RWPE2 (cell line): ENCODE data around the gene COL4A3.

ENCODE experiments used
- ATAC-seq: fragments of 200-7000 bp; cut with Tn5 transposase; 3 replicates; pipeline ENCODE4 v1.9.1; 2021; ENCODE audit warnings: low read depth
- DNase-seq: peaks from one replicate; pipeline ENCODE4 v3.0.0-alpha.2; 2020; ENCODE audit warnings: low spot score
- H3K27ac ChIP-seq: fragments of 450-650 bp; 2 replicates; pipeline ENCODE4 v1.5.1; 2017; ENCODE audit warnings: mild to moderate bottlenecking; ENCODE audit not compliant: poor library complexity, severe bottlenecking
- H3K27me3 ChIP-seq: fragments of 250-450 bp; sonication (Bioruptor Pico); 2 replicates; pipeline ENCODE4 v1.5.1; 2021; ENCODE audit warnings: mild to moderate bottlenecking, moderate library complexity; ENCODE audit not compliant: insufficient read depth, poor library complexity, severe bottlenecking
- H3K36me3 ChIP-seq: fragments of 250-450 bp; sonication (Bioruptor Pico); 2 replicates; pipeline ENCODE4 v1.5.1; 2020; ENCODE audit warnings: low read depth, mild to moderate bottlenecking, moderate library complexity
- H3K4me1 ChIP-seq: fragments of 250-450 bp; sonication (Bioruptor Pico); 2 replicates; pipeline ENCODE4 v1.5.1; 2021; ENCODE audit warnings: mild to moderate bottlenecking, moderate library complexity; ENCODE audit not compliant: insufficient read depth, poor library complexity, severe bottlenecking
- H3K4me3 ChIP-seq: fragments of 250-450 bp; sonication (Bioruptor Pico); 2 replicates; pipeline ENCODE4 v1.5.1; 2021; ENCODE audit warnings: mild to moderate bottlenecking, moderate library complexity; ENCODE audit not compliant: severe bottlenecking
- H3K9me3 ChIP-seq: fragments of 250-450 bp; sonication (Bioruptor Pico); 2 replicates; pipeline ENCODE4 v1.5.1; 2021; ENCODE audit warnings: mild to moderate bottlenecking, moderate library complexity; ENCODE audit not compliant: severe bottlenecking
- CTCF ChIP-seq: fragments of 450-650 bp; IDR thresholded peaks from one replicate; pipeline ENCODE4 v1.5.1; 2017; ENCODE audit warnings: mild to moderate bottlenecking, moderate library complexity; ENCODE audit not compliant: poor library complexity, severe bottlenecking

COL4A3 gene

GRCh38 chr2:227324995-227325838 lies 160.8 kb downstream of the COL4A3 start, which contains the start of gene MFF:
Gene MFF (plus strand): TSS chr2:227325251. CDS start chr2:227330666, 5,415 bp downstream.
- peaks cover 18% of the 10 kb centered on the region for H3K36me3 ChIP-seq
- no peaks in the 10 kb centered on the region for H3K9me3 ChIP-seq
- no peaks in the 10 kb centered on the region for H3K27me3 ChIP-seq
- DNase-seq (peak; percentile 88), ATAC-seq (peak; percentile 93)
- peak; percentile 50 for TF ChIP-seq CTCF
- peaks cover 14% of the 10 kb centered on the region for H3K4me1 ChIP-seq
- peak within 1 kb of the TSS; percentile 59 for H3K27ac ChIP-seq
- peak within 1 kb of the TSS; percentile 93 for H3K4me3 ChIP-seq

- Histone ChIP-seq H3K4me3 (peak overlapping the region; percentile 93), H3K4me1 (peaks cover 14% of the 10 kb centered on the region), H3K27ac (peak overlapping the region; percentile 59), H3K9me3 (no peaks in the 10 kb centered on the region), H3K27me3 (no peaks in the 10 kb centered on the region), H3K36me3 (peaks cover 24% of the 10 kb centered on the region)
- no peak for DNase-seq
- peak; percentile 54 for ATAC-seq
- TF ChIP-seq CTCF, result no peak
These were observed 161.4 kb downstream of the COL4A3 start for GRCh38 chr2:227325839-227326195.

- no peak for TF ChIP-seq CTCF
- Histone ChIP-seq H3K4me3 (peak overlapping the region; percentile 93), H3K4me1 (peaks cover 14% of the 10 kb centered on the region), H3K36me3 (peaks cover 33% of the 10 kb centered on the region), H3K27me3 (no peaks in the 10 kb centered on the region), H3K9me3 (no peaks in the 10 kb centered on the region), H3K27ac (no peak overlapping the region)
- no peak for DNase-seq
- ATAC-seq, result no peak
These were observed 162.4 kb downstream of the COL4A3 start for GRCh38 chr2:227326783-227327182.

GRCh38 chr2:227335713-227336112 lies 171.3 kb downstream of the COL4A3 start:
- no peak for TF ChIP-seq CTCF
- no peak for DNase-seq
- Histone ChIP-seq H3K4me3 (no peak overlapping the region), H3K9me3 (no peaks in the 10 kb centered on the region), H3K36me3 (peaks cover 61% of the 10 kb centered on the region), H3K4me1 (no peaks in the 10 kb centered on the region), H3K27me3 (no peaks in the 10 kb centered on the region), H3K27ac (no peak overlapping the region)
- no peak for ATAC-seq

GRCh38 chr2:227337442-227337841 lies 173.0 kb downstream of the COL4A3 start:
- Histone ChIP-seq H3K4me1 (no peaks in the 10 kb centered on the region), H3K36me3 (peaks cover 65% of the 10 kb centered on the region), H3K27ac (no peak overlapping the region), H3K27me3 (no peaks in the 10 kb centered on the region), H3K4me3 (no peak overlapping the region), H3K9me3 (no peaks in the 10 kb centered on the region)
- DNase-seq (no peak), ATAC-seq (no peak)
- TF ChIP-seq CTCF, result no peak
